Measurements from ENCODE around the gene FRK. TPM values are rescaled to one million over a fixed set of nuclear protein-coding genes. Genes with fewer than 3 reads are reported as not detected.

The FRK gene
- total RNA-seq, 4 donors from 2014 or later = 1.2 to 3.5 (median 2.4) TPM

DNA sequence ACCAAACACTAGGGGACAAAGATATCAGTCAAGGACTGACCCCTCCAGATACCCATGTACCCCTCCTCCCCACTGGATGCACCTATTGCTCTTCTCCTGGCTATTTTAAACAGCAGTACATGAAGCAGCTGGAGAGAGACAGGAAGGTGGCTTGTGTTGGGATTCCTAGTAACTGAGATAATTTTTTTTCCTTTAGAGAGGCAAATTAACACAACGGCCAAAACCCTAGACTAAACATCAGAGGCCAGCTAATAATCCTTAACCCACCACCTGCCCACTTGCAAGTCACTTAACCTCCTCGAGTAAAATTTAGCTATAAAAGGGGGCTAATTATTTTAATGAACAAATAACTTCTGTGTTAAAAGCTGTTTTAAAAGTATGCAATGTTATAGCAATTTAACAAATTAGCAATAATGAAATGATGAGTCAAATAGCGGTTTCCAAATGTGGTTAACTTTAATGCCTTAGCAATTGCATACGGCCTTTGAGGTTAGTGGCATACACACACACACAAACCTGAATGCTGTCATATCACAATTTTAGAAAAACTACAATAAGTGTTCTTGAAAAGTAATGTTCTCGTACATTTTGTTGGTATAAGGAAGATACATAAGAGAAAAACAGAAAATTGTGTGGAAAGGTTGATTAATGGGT is 151.7 kb downstream of the FRK start:
- Histone ChIP-seq H3K4me1 (no peaks in the 10 kb centered on the region), H3K4me3 (replicated peaks in 1 of 3) (no peak overlapping the region), H3K27me3 (no peaks in the 10 kb centered on the region), H3K9me3 (no peaks in the 10 kb centered on the region), H3K36me3 (no peaks in the 10 kb centered on the region), H3K27ac (no peak overlapping the region)
- no peak for DNase-seq
- WGBS, 2 donors = 63 to 75% methylated on average over 5 of the region's 5 CpGs
- intact Hi-C loops (cut with DNase I) = no loop called here
- no peak for TF ChIP-seq CTCF (IDR thresholded peaks at IDR 0.05)
- no peak for TF ChIP-seq POLR2A (IDR thresholded peaks at IDR 0.05)

GRCh38 chr6:115905471-115905870 is 155.2 kb downstream of the FRK start:
- Histone ChIP-seq H3K27ac (no peak overlapping the region), H3K4me1 (no peaks in the 10 kb centered on the region), H3K36me3 (no peaks in the 10 kb centered on the region), H3K9me3 (no peaks in the 10 kb centered on the region), H3K4me3 (replicated peaks in 1 of 3) (no peak overlapping the region), H3K27me3 (no peaks in the 10 kb centered on the region)
- WGBS, 2 donors = 57 to 62% methylated on average over 5 of the region's 5 CpGs
- no peak for TF ChIP-seq POLR2A (IDR thresholded peaks at IDR 0.05)
- no peak for TF ChIP-seq CTCF (IDR thresholded peaks at IDR 0.05)
- no peak for DNase-seq
- intact Hi-C loops (cut with DNase I) = no loop called here

GRCh38 chr6:115902436-115902835 is 158.3 kb downstream of the FRK start:
- WGBS, 2 donors = 86 to 94% methylated on average over 2 of the region's 2 CpGs
- DNase-seq = no peak
- Histone ChIP-seq H3K27ac (no peak overlapping the region), H3K27me3 (no peaks in the 10 kb centered on the region), H3K4me3 (replicated peaks in 1 of 3) (no peak overlapping the region), H3K36me3 (no peaks in the 10 kb centered on the region), H3K9me3 (no peaks in the 10 kb centered on the region), H3K4me1 (no peaks in the 10 kb centered on the region)
- intact Hi-C loops (cut with DNase I) = no loop called here
- TF ChIP-seq CTCF (IDR thresholded peaks at IDR 0.05) (no peak), POLR2A (IDR thresholded peaks at IDR 0.05) (no peak)

- H3K4me1 ChIP-seq = no peaks in the 10 kb centered on the region
- 75 to 80% methylated on average over 3 of the region's 3 CpGs for WGBS, 2 donors
- no peak for DNase-seq
- no peak overlapping the region for H3K4me3 ChIP-seq (replicated peaks in 1 of 3)
- intact Hi-C loops (cut with DNase I) = no loop called here
- H3K36me3 ChIP-seq = no peaks in the 10 kb centered on the region
- H3K27me3 ChIP-seq = no peaks in the 10 kb centered on the region
- H3K27ac ChIP-seq = no peak overlapping the region
- H3K9me3 ChIP-seq = no peaks in the 10 kb centered on the region
- no peak for TF ChIP-seq POLR2A (IDR thresholded peaks at IDR 0.05)
- no peak for TF ChIP-seq CTCF (IDR thresholded peaks at IDR 0.05)
Observed at GRCh38 chr6:115901896-115902295, 158.8 kb downstream of the FRK start.

GRCh38 chr6:115899730-115900282 is 160.9 kb downstream of the FRK start:
- 86 to 89% methylated on average over 4 of the region's 4 CpGs for WGBS, 2 donors
- no peaks in the 10 kb centered on the region for H3K27me3 ChIP-seq
- no peaks in the 10 kb centered on the region for H3K4me1 ChIP-seq
- H3K9me3 ChIP-seq = no peaks in the 10 kb centered on the region
- DNase-seq = no peak
- H3K27ac ChIP-seq = no peak overlapping the region
- no peaks in the 10 kb centered on the region for H3K36me3 ChIP-seq
- H3K4me3 ChIP-seq (replicated peaks in 1 of 3) = no peak overlapping the region
- TF ChIP-seq POLR2A (IDR thresholded peaks at IDR 0.05) (no peak), CTCF (IDR thresholded peaks at IDR 0.05) (no peak)
- intact Hi-C loops (cut with DNase I) = no loop called here
